Liver (tissue), 9 donors: ENCODE results near the gene TPGS2. TPM values are rescaled to one million over a fixed set of nuclear protein-coding genes. Genes with fewer than 3 reads are reported as not detected.

Experiments used
- DNase-seq: peaks from one replicate; pipeline ENCODE4 v3.0.0-alpha.2; 2017; ENCODE audit warnings: low spot score
- H3K27ac ChIP-seq, 2 donors: one replicate each; pipeline ENCODE4 v1.7.0; 2013; ENCODE audit warnings: inconsistent platforms in 2 of 2, low read length in 2 of 2, control low read depth in 1 of 2, low read depth in 1 of 2, mild to moderate bottlenecking in 1 of 2
- H3K27me3 ChIP-seq, 4 donors: one replicate each; pipeline versions ENCODE4 v1.6.1 to v1.7.0; 2013; ENCODE audit warnings: low read length in 3 of 4, inconsistent platforms in 1 of 4, mild to moderate bottlenecking in 1 of 4, moderate library complexity in 1 of 4; ENCODE audit not compliant: control insufficient read depth in 4 of 4, insufficient read depth in 4 of 4
- H3K36me3 ChIP-seq, 4 donors: one replicate each; pipeline versions ENCODE4 v1.6.1 to v1.7.0; 2013; ENCODE audit warnings: low read length in 3 of 4, mild to moderate bottlenecking in 3 of 4, low read depth in 1 of 4, moderate library complexity in 1 of 4; ENCODE audit not compliant: control insufficient read depth in 4 of 4, insufficient read depth in 3 of 4
- H3K4me1 ChIP-seq, 4 donors: one replicate each; pipeline versions ENCODE4 v1.6.1 to v1.7.0; 2013; ENCODE audit warnings: low read length in 3 of 4, mild to moderate bottlenecking in 3 of 4, moderate library complexity in 1 of 4; ENCODE audit not compliant: control insufficient read depth in 4 of 4, insufficient read depth in 4 of 4
- H3K4me3 ChIP-seq, 3 donors: one replicate each; pipeline versions ENCODE4 v1.6.1 to v1.7.0; 2013; ENCODE audit warnings: low read length in 3 of 3, control low read depth in 1 of 3, low read depth in 1 of 3, mild to moderate bottlenecking in 1 of 3
- H3K9ac ChIP-seq, 2 donors: one replicate each; pipeline ENCODE4 v1.7.0; 2013; ENCODE audit warnings: low read length in 2 of 2, mild to moderate bottlenecking in 2 of 2, moderate library complexity in 2 of 2, control low read depth in 1 of 2, low read depth in 1 of 2
- H3K9me3 ChIP-seq, 4 donors: one replicate each; pipeline versions ENCODE4 v1.6.1 to v1.7.0; 2013; ENCODE audit warnings: low read length in 3 of 4; ENCODE audit not compliant: control insufficient read depth in 4 of 4
- EGR1 ChIP-seq, 2 donors: IDR thresholded peaks; 2 replicates each; pipeline ENCODE4 v1.6.1; 2016 to 2018; ENCODE audit warnings: antibody characterized with exemption in 2 of 2, low read depth in 2 of 2
- FOXA1 ChIP-seq: IDR thresholded peaks from 2 replicates; pipeline ENCODE4 v1.6.1; 2016; ENCODE audit warnings: antibody characterized with exemption
- FOXA2 ChIP-seq: IDR thresholded peaks from 2 replicates; pipeline ENCODE4 v1.6.1; 2016; ENCODE audit warnings: antibody characterized with exemption
- GABPA ChIP-seq, 2 donors: IDR thresholded peaks in 1 of 2; conservative IDR thresholded peaks in 1 of 2; 2 replicates each; pipeline ENCODE4 v1.6.1; 2016; ENCODE audit warnings: antibody characterized with exemption in 2 of 2, mild to moderate bottlenecking in 1 of 2, moderate library complexity in 1 of 2
- HNF4A ChIP-seq, 2 donors: conservative IDR thresholded peaks; 2 replicates each; pipeline ENCODE4 v1.6.1; 2016; ENCODE audit warnings: antibody characterized with exemption in 2 of 2, mild to moderate bottlenecking in 2 of 2
- HNF4G ChIP-seq: IDR thresholded peaks from 2 replicates; pipeline ENCODE4 v1.6.1; 2016; ENCODE audit warnings: antibody characterized with exemption
- JUND ChIP-seq, 2 donors: IDR thresholded peaks; 2 replicates each; pipeline ENCODE4 v1.6.1; 2016; ENCODE audit warnings: antibody characterized with exemption in 2 of 2
- RAD21 ChIP-seq, 2 donors: IDR thresholded peaks; 2 replicates each; pipeline ENCODE4 v1.6.1; 2016; ENCODE audit warnings: antibody characterized with exemption in 2 of 2, mild to moderate bottlenecking in 2 of 2
- RXRA ChIP-seq, 2 donors: IDR thresholded peaks; 2 replicates each; pipeline ENCODE4 v1.6.1; 2017 to 2018; ENCODE audit warnings: antibody characterized with exemption in 2 of 2, mild to moderate bottlenecking in 1 of 2
- TAF1 ChIP-seq: conservative IDR thresholded peaks from 2 replicates; pipeline ENCODE4 v1.6.1; 2016; ENCODE audit warnings: antibody characterized with exemption, mild to moderate bottlenecking
- WGBS: extraction: QIAGEN DNeasy Blood & Tissue Kit; methylation state at CpG from one replicate; pipeline ENCODE4 v1.1.7; 2013; 5-methylcytosine and 5-hydroxymethylcytosine counted together
- polyA plus RNA-seq, 2 donors: library from polyadenylated mRNA; stranded (reverse) in 1 of 2; unstranded in 1 of 2; fragments of 200-250 nt in 1 of 2; fragments of >200 nt in 1 of 2; fragmentation: Nextera tagmentation in 1 of 2; extraction: Ambion mirVana in 1 of 2; gene quantifications; one replicate each; pipeline versions ENCODE4 v1.2.1 to v1.2.3, GENCODE V29; 2013 to 2015
- total RNA-seq, 2 donors: library from RNA; depleted of rRNA; stranded (reverse); fragments of >200 nt; gene quantifications; one replicate each; pipeline ENCODE4 v1.2.3, GENCODE V29; 2014
- TF ChIP-seq, protein P1 (sequence below): fragments of 150-350 bp; IDR thresholded peaks from 2 replicates; pipeline ENCODE4 v1.5.1; 2017; ENCODE audit warnings: improper control_type of control experiment, low read depth, low read length; ENCODE audit not compliant: missing input control
- TF ChIP-seq, protein P2 (sequence below): IDR thresholded peaks from 2 replicates; pipeline ENCODE4 v1.6.1; 2016; ENCODE audit warnings: antibody characterized with exemption
- TF ChIP-seq, protein P3 (sequence below): IDR thresholded peaks from 2 replicates; pipeline ENCODE4 v1.6.1; 2016; ENCODE audit warnings: antibody characterized with exemption, mild to moderate bottlenecking
- TF ChIP-seq, protein P4 (sequence below): IDR thresholded peaks from 2 replicates; pipeline ENCODE4 v1.6.1; 2016; ENCODE audit warnings: antibody characterized with exemption
- TF ChIP-seq, protein P5 (sequence below): IDR thresholded peaks from 2 replicates; pipeline ENCODE4 v1.6.1; 2016; ENCODE audit warnings: antibody characterized with exemption
- donor health status: healthy.
- donor health status: healthy.
- donor health status: healthy.
- donor health status: healthy.
- donor health status: healthy.

Gene TPGS2
- total and polyA plus RNA-seq, 4 donors: 20.2 to 57.4 (median 21.2) TPM

DNA sequence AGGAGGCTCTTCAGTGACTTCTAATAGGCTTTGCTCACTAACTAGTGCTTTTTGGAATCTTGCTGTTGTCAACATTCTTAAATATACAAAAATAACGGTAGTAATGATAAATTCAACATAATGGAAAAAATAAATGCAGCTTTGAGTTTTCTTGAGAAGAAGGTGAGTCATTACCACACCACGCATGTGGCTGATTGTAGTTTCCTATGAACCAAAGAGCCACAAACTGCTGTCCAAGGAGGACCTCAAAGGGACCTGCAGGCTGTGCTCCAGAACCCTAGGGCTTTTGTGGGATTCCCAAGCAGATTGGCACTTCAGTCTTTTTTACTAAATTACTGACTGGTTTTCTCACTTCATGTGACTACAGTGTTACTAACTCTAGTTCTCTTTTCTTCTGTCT, 66.7 kb downstream of the TPGS2 start (continued):
- TF ChIP-seq, protein P1, sequence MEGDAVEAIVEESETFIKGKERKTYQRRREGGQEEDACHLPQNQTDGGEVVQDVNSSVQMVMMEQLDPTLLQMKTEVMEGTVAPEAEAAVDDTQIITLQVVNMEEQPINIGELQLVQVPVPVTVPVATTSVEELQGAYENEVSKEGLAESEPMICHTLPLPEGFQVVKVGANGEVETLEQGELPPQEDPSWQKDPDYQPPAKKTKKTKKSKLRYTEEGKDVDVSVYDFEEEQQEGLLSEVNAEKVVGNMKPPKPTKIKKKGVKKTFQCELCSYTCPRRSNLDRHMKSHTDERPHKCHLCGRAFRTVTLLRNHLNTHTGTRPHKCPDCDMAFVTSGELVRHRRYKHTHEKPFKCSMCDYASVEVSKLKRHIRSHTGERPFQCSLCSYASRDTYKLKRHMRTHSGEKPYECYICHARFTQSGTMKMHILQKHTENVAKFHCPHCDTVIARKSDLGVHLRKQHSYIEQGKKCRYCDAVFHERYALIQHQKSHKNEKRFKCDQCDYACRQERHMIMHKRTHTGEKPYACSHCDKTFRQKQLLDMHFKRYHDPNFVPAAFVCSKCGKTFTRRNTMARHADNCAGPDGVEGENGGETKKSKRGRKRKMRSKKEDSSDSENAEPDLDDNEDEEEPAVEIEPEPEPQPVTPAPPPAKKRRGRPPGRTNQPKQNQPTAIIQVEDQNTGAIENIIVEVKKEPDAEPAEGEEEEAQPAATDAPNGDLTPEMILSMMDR: no peak

DNA sequence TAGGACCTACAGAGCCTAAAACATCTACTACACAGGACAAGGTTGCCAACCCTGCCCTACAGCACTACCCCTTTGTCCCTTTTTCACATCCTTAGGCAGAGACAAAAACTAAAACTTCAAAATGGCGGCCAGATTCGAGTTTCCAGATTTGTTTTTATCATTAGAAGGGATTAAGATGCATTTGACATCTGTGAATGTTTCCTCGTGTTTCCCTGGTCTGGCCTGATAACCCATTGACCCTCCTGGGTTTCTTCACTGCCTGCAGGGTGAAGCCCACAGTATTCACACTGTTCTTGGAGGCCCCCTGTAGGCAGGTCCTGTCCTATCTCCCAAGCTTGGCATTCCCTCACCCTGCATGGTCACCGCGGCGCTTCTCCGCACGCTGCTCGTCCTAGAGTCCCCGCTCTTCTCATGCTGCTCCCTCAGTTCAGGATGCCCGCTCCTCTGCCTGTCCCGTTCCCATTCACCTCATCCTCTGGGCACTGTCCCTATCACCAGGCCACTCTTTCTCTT, 67.6 kb downstream of the TPGS2 start:
- Histone ChIP-seq H3K9me3 (no peaks in the 10 kb centered on the region), H3K36me3 (no peaks in the 10 kb centered on the region), H3K4me3 (no peak overlapping the region), H3K9ac (no peak overlapping the region), H3K4me1 (no peaks in the 10 kb centered on the region), H3K27me3 (no peaks in the 10 kb centered on the region), H3K27ac (no peak overlapping the region)
- no peak for TF ChIP-seq HNF4A (conservative IDR thresholded peaks at IDR 0.05)
- no peak for TF ChIP-seq EGR1 (IDR thresholded peaks at IDR 0.05; ENCODE audit: low read depth in 2 of 2)
- TF ChIP-seq, protein P2, sequence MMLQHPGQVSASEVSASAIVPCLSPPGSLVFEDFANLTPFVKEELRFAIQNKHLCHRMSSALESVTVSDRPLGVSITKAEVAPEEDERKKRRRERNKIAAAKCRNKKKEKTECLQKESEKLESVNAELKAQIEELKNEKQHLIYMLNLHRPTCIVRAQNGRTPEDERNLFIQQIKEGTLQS: no peak
- TF ChIP-seq, protein P1: no peak
- no peak for TF ChIP-seq FOXA2
- no peak for TF ChIP-seq GABPA (IDR thresholded peaks at IDR 0.05 in 1 of 2, conservative IDR thresholded peaks at IDR 0.05 in 1 of 2)
- TF ChIP-seq JUND (IDR thresholded peaks at IDR 0.05): no peak
- TF ChIP-seq HNF4G: no peak
- TF ChIP-seq, protein P3, sequence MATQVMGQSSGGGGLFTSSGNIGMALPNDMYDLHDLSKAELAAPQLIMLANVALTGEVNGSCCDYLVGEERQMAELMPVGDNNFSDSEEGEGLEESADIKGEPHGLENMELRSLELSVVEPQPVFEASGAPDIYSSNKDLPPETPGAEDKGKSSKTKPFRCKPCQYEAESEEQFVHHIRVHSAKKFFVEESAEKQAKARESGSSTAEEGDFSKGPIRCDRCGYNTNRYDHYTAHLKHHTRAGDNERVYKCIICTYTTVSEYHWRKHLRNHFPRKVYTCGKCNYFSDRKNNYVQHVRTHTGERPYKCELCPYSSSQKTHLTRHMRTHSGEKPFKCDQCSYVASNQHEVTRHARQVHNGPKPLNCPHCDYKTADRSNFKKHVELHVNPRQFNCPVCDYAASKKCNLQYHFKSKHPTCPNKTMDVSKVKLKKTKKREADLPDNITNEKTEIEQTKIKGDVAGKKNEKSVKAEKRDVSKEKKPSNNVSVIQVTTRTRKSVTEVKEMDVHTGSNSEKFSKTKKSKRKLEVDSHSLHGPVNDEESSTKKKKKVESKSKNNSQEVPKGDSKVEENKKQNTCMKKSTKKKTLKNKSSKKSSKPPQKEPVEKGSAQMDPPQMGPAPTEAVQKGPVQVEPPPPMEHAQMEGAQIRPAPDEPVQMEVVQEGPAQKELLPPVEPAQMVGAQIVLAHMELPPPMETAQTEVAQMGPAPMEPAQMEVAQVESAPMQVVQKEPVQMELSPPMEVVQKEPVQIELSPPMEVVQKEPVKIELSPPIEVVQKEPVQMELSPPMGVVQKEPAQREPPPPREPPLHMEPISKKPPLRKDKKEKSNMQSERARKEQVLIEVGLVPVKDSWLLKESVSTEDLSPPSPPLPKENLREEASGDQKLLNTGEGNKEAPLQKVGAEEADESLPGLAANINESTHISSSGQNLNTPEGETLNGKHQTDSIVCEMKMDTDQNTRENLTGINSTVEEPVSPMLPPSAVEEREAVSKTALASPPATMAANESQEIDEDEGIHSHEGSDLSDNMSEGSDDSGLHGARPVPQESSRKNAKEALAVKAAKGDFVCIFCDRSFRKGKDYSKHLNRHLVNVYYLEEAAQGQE: no peak
- TF ChIP-seq RAD21 (IDR thresholded peaks at IDR 0.05): no peak
- no peak for DNase-seq
- WGBS: 88% methylated on average over 12 of the region's 12 CpGs

DNA sequence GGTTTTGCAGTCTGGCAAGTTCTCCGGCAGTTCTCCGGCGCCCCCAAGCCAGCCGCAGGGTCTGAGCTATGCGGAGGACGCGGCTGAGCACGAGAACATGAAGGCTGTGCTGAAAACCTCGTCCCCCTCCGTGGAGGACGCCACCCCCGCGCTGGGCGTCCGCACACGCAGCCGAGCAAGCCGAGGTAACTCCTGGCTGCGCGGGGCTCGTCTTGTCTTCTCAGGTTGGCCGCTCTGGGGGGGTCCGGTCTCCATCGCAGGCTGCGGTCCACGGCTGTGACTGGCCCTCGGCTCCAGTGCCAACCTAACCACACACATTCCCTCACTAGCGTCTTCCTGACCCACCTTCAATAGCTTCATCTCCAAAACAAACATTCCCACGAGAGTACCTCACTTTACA, 68.2 kb downstream of the TPGS2 start:
- Histone ChIP-seq H3K9me3 (no peaks in the 10 kb centered on the region), H3K4me1 (no peaks in the 10 kb centered on the region), H3K4me3 (no peak overlapping the region), H3K27me3 (no peaks in the 10 kb centered on the region), H3K27ac (no peak overlapping the region), H3K9ac (no peak overlapping the region), H3K36me3 (no peaks in the 10 kb centered on the region)
- no peak for DNase-seq
- WGBS: 94% methylated on average over 29 of the region's 29 CpGs
- TF ChIP-seq, protein P4, sequence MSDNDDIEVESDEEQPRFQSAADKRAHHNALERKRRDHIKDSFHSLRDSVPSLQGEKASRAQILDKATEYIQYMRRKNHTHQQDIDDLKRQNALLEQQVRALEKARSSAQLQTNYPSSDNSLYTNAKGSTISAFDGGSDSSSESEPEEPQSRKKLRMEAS: no peak
- TF ChIP-seq RXRA (IDR thresholded peaks at IDR 0.05) (no peak), FOXA2 (no peak), FOXA1 (no peak), GABPA (IDR thresholded peaks at IDR 0.05 in 1 of 2, conservative IDR thresholded peaks at IDR 0.05 in 1 of 2) (no peak), TAF1 (no peak)
- TF ChIP-seq, protein P5, sequence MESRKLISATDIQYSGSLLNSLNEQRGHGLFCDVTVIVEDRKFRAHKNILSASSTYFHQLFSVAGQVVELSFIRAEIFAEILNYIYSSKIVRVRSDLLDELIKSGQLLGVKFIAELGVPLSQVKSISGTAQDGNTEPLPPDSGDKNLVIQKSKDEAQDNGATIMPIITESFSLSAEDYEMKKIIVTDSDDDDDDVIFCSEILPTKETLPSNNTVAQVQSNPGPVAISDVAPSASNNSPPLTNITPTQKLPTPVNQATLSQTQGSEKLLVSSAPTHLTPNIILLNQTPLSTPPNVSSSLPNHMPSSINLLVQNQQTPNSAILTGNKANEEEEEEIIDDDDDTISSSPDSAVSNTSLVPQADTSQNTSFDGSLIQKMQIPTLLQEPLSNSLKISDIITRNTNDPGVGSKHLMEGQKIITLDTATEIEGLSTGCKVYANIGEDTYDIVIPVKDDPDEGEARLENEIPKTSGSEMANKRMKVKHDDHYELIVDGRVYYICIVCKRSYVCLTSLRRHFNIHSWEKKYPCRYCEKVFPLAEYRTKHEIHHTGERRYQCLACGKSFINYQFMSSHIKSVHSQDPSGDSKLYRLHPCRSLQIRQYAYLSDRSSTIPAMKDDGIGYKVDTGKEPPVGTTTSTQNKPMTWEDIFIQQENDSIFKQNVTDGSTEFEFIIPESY: no peak
